Vagina (tissue), 2 donors: Measurements from ENCODE around the gene PHKG2. TPM values are rescaled to one million over a fixed set of nuclear protein-coding genes. Genes with fewer than 3 reads are reported as not detected.

Experiments
- DNase-seq, 2 donors: peaks; one replicate each; pipeline ENCODE4 v3.0.0-alpha.2; 2017; ENCODE audit errors: extremely low spot score in 2 of 2
- H3K27ac ChIP-seq: fragments of 200-600 bp; sonication (generic); one replicate; pipeline ENCODE4 v1.5.1; 2019
- H3K27me3 ChIP-seq: fragments of 200-600 bp; sonication (generic); one replicate; pipeline ENCODE4 v1.5.1; 2019
- H3K36me3 ChIP-seq, 2 donors: fragments of 200-600 bp; sonication (generic); one replicate each; pipeline ENCODE4 v1.5.1; 2017 to 2019
- H3K4me1 ChIP-seq: fragments of 200-600 bp; sonication (generic); one replicate; pipeline ENCODE4 v1.5.1; 2019
- H3K4me3 ChIP-seq, 2 donors: fragments of 200-600 bp; sonication (generic); 1 replicate in 1 of 2; 2 replicates in 1 of 2; pipeline ENCODE4 v1.5.1; 2016 to 2019
- H3K9me3 ChIP-seq: fragments of 200-600 bp; sonication (generic); one replicate; pipeline ENCODE4 v1.5.1; 2019
- CTCF ChIP-seq, 3 experiments: fragments of 450-650 bp in 2 of 3; fragments of 200-600 bp in 1 of 3; sonication (generic) in 1 of 3; IDR thresholded peaks; one replicate each; pipeline ENCODE4 v1.5.1; 2017 to 2019; ENCODE audit warnings: antibody characterized with exemption in 3 of 3, mild to moderate bottlenecking in 2 of 3, moderate library complexity in 2 of 3
- POLR2A ChIP-seq, 2 donors: fragments of 450-650 bp; IDR thresholded peaks; one replicate each; pipeline ENCODE4 v1.6.1; 2017; ENCODE audit warnings: antibody characterized with exemption in 2 of 2, mild to moderate bottlenecking in 2 of 2, moderate library complexity in 2 of 2
- POLR2AphosphoS5 ChIP-seq, 2 donors: sonication (generic); formaldehyde crosslinking; IDR thresholded peaks; one replicate each; pipeline ENCODE4 v1.9.0; 2017; ENCODE audit warnings: antibody characterized with exemption in 2 of 2, mild to moderate bottlenecking in 2 of 2, low read depth in 1 of 2; ENCODE audit not compliant: insufficient read depth in 1 of 2
- intact Hi-C: fragments of 100-400 bp; cut with DNase I; formaldehyde crosslinking; loops from one replicate; pipeline ENCODE4 v1.15.1; 2023
- small RNA-seq: library from RNA; depleted of rRNA; stranded (forward); fragments of <200 nt; gene quantifications from one replicate; pipeline ENCODE3, GENCODE V24; 2016
- total RNA-seq: library from RNA; depleted of rRNA; stranded (reverse); fragments of >200 nt; gene quantifications from one replicate; pipeline ENCODE4 v1.2.3, GENCODE V29; 2016

PHKG2 gene
- total RNA-seq, 1 donor from 2014 or later, result 32.9 TPM

GRCh38 chr16:30794634-30795033 is 46.4 kb downstream of the PHKG2 start:
- H3K4me3 ChIP-seq, result no peak overlapping the region
- intact Hi-C loops, result no loop called here
- H3K27me3 ChIP-seq, result no peaks in the 10 kb centered on the region
- no peaks in the 10 kb centered on the region for H3K9me3 ChIP-seq
- DNase-seq, result no peak
- H3K36me3 ChIP-seq, result no peaks in the 10 kb centered on the region
- H3K4me1 ChIP-seq, result no peaks in the 10 kb centered on the region
- no peak for TF ChIP-seq POLR2A (IDR thresholded peaks at IDR 0.05)
- no peak for TF ChIP-seq POLR2AphosphoS5 (IDR thresholded peaks at IDR 0.05; ENCODE audit: insufficient read depth in 1 of 2, low read depth in 1 of 2)
- TF ChIP-seq CTCF (IDR thresholded peaks at IDR 0.05), result no peak
- no peak overlapping the region for H3K27ac ChIP-seq

GRCh38 chr16:30797670-30798309 is 49.6 kb downstream of the PHKG2 start:
- intact Hi-C loops, result no loop called here
- Histone ChIP-seq H3K27ac (no peak overlapping the region), H3K4me1 (no peaks in the 10 kb centered on the region), H3K9me3 (no peaks in the 10 kb centered on the region), H3K4me3 (no peak overlapping the region), H3K36me3 (no peaks in the 10 kb centered on the region), H3K27me3 (no peaks in the 10 kb centered on the region)
- TF ChIP-seq CTCF (IDR thresholded peaks at IDR 0.05) (no peak), POLR2AphosphoS5 (IDR thresholded peaks at IDR 0.05; ENCODE audit: insufficient read depth in 1 of 2, low read depth in 1 of 2) (no peak), POLR2A (IDR thresholded peaks at IDR 0.05) (no peak)
- no peak for DNase-seq

Small RNA genes lying within 50 kb of the gene (small RNA-seq; reads per million reads assigned to genes)
- gene RNU6-1043P, result not detected
- 0.34 reads per million for gene SNORA30

Other genes with a start within 250 kb of the PHKG2 start
- gene ZNF768, start 221.9 kb upstream of the PHKG2 start, total RNA-seq, result 30.7 TPM
- 10.6 TPM for gene ZNF747, start 213.6 kb upstream of the PHKG2 start, total RNA-seq
- 18.4 TPM for gene ZNF764, start 190.1 kb upstream of the PHKG2 start, total RNA-seq
- 20.1 TPM for gene ZNF688, start 176.7 kb upstream of the PHKG2 start, total RNA-seq
- gene ZNF785, start 162.7 kb upstream of the PHKG2 start, total RNA-seq, result 21.6 TPM
- 7.6 TPM for gene ZNF689, start 138.0 kb upstream of the PHKG2 start, total RNA-seq
- gene PRR14, start 97.5 kb upstream of the PHKG2 start, total RNA-seq, result 60.4 TPM
- gene FBRS, start 90.0 kb upstream of the PHKG2 start, total RNA-seq, result 28.7 TPM
- gene SRCAP, start 49.3 kb upstream of the PHKG2 start, total RNA-seq, result 28.5 TPM
- 1.7 TPM for gene CFAP119, start 13.6 kb downstream of the PHKG2 start, total RNA-seq
- gene RNF40, start 13.9 kb downstream of the PHKG2 start, total RNA-seq, result 60.9 TPM
- gene ZNF629, start 38.8 kb downstream of the PHKG2 start, total RNA-seq, result 11.3 TPM
- gene BCL7C, start 145.7 kb downstream of the PHKG2 start, total RNA-seq, result 38.1 TPM
- gene CTF1, start 148.2 kb downstream of the PHKG2 start, total RNA-seq, result 3.2 TPM
- gene FBXL19, start 175.1 kb downstream of the PHKG2 start, total RNA-seq, result 21.4 TPM
- 27.0 TPM for gene ORAI3, start 200.6 kb downstream of the PHKG2 start, total RNA-seq
- gene SETD1A, start 209.3 kb downstream of the PHKG2 start, total RNA-seq, result 10.6 TPM
- gene HSD3B7, start 236.8 kb downstream of the PHKG2 start, total RNA-seq, result 14.5 TPM